K562 (cell line): ENCODE data around the gene MID2. TPM values are rescaled to one million over a fixed set of nuclear protein-coding genes. Genes with fewer than 3 reads are reported as not detected.

Experiments
- ATAC-seq: fragments of 200-7000 bp; cut with Tn5 transposase; 3 replicates; pipeline ENCODE4 v1.9.1; 2020; ENCODE audit warnings: moderate library complexity
- BruUV-seq: library from RNA; stranded (reverse); fragments of 400-500 nt; replicated peaks from 2 replicates; lab custom pipeline; 2021; lab: Mats Ljungman, UMichigan
- CTCF ChIA-PET: fragments of 300-600 bp; formaldehyde crosslinking; extraction: SDS; loops from one replicate; lab custom pipeline; 2021; ENCODE audit warnings: low intra/inter-chr PET ratio; lab: Yijun Ruan, JAX
- POLR2A ChIA-PET: fragments of 300-600, 350-650 bp; sonication (Branson Sonifier 250); formaldehyde crosslinking; extraction: SDS; loops from one replicate; lab custom pipeline; 2021; ENCODE audit warnings: antibody characterized with exemption, inconsistent platforms; lab: Yijun Ruan, JAX
- DNase-seq, 4 experiments: peaks; one replicate each; pipeline versions ENCODE4 v3.0.0 to v3.0.0-alpha.2; 2011 to 2018; ENCODE audit warnings: low spot score in 3 of 4, mixed read lengths in 3 of 4; ENCODE audit errors: extremely low read depth in 1 of 4
- FAIRE-seq: peaks from 2 replicates; lab custom pipeline; 2011; peaks lifted over from hg19 to GRCh38; lab: Jason Lieb, UNC
- H2AFZ ChIP-seq: 2 replicates; pipeline ENCODE4 v1.6.0; 2011; ENCODE audit warnings: low read depth, low read length, control low read depth, inconsistent platforms
- H3K27ac ChIP-seq: fragments of 200-600 bp; 3 replicates; pipeline ENCODE4 v1.8.0; 2011; ENCODE audit warnings: low read depth, mild to moderate bottlenecking, control low read depth, inconsistent platforms, low read length, moderate library complexity, mixed read lengths; ENCODE audit errors: extremely low read depth
- H3K27me3 ChIP-seq, 2 experiments: fragments of 300-600 bp in 1 of 2; 2 replicates in 1 of 2; 3 replicates in 1 of 2; pipeline versions ENCODE4 v1.6.0 to v1.8.0; 2011; ENCODE audit warnings: inconsistent platforms in 2 of 2, low read length in 2 of 2, mild to moderate bottlenecking in 1 of 2, mixed read lengths in 1 of 2, moderate library complexity in 1 of 2; ENCODE audit not compliant: control insufficient read depth in 2 of 2, insufficient read depth in 2 of 2
- H3K36me3 ChIP-seq: fragments of 300-600 bp; 3 replicates; pipeline ENCODE4 v1.8.0; 2011; ENCODE audit warnings: mild to moderate bottlenecking, low read length, inconsistent platforms; ENCODE audit not compliant: control insufficient read depth, insufficient read depth
- H3K4me1 ChIP-seq, 2 experiments: fragments of 200-600 bp in 1 of 2; replicated peaks in 1 of 2; 2 replicates in 1 of 2; 3 replicates in 1 of 2; pipeline versions ENCODE4 v1.5.1 to v1.8.0; 2011; ENCODE audit warnings: inconsistent platforms in 2 of 2, low read length in 2 of 2, mild to moderate bottlenecking in 1 of 2, mixed read lengths in 1 of 2, moderate library complexity in 1 of 2; ENCODE audit not compliant: control insufficient read depth in 2 of 2, insufficient read depth in 2 of 2
- H3K4me2 ChIP-seq: 2 replicates; pipeline ENCODE4 v1.6.1; 2011; ENCODE audit warnings: low read length, control low read depth, inconsistent platforms, mixed read lengths; ENCODE audit not compliant: insufficient read depth
- H3K4me3 ChIP-seq: fragments of 200-600 bp; sonication (generic), shearing (Covaris generic); 2 replicates; pipeline ENCODE4 v1.5.1; 2016; ENCODE audit warnings: control low read depth, inconsistent platforms
- H3K79me2 ChIP-seq: fragments of 200-600 bp; 3 replicates; pipeline ENCODE4 v1.8.0; 2011; ENCODE audit warnings: low read length, inconsistent platforms; ENCODE audit not compliant: control insufficient read depth, insufficient read depth
- H3K9ac ChIP-seq, 2 experiments: 2 replicates each; pipeline versions ENCODE4 v1.6.0 to v1.6.1; 2011; ENCODE audit warnings: low read depth in 2 of 2, low read length in 2 of 2, control low read depth in 1 of 2, inconsistent platforms in 1 of 2, mild to moderate bottlenecking in 1 of 2, mixed read lengths in 1 of 2; ENCODE audit not compliant: insufficient read depth in 1 of 2
- H3K9me1 ChIP-seq: one replicate; pipeline ENCODE4 v1.6.0; 2011; ENCODE audit warnings: inconsistent platforms, mild to moderate bottlenecking, low read length, moderate library complexity; ENCODE audit not compliant: control insufficient read depth, insufficient read depth
- H3K9me3 ChIP-seq: replicated peaks from 2 replicates; pipeline ENCODE4 v1.5.1; 2011; ENCODE audit warnings: low read depth, low read length, inconsistent platforms; ENCODE audit not compliant: control insufficient read depth, insufficient read depth
- H4K20me1 ChIP-seq: replicated peaks from 2 replicates; pipeline ENCODE4 v1.6.1; 2011; ENCODE audit warnings: low read length, inconsistent platforms, mixed read lengths; ENCODE audit not compliant: control insufficient read depth, insufficient read depth
- CEBPB ChIP-seq: fragments of 450-650 bp; IDR thresholded peaks from 2 replicates; pipeline ENCODE4 v1.6.1; 2016; ENCODE audit warnings: missing genetic modification characterization, missing compliant biosample characterization
- MLX ChIP-seq, 2 experiments: fragments of 450-650 bp in 1 of 2; sonication (generic) in 1 of 2; formaldehyde crosslinking; conservative IDR thresholded peaks; 2 replicates each; pipeline versions ENCODE4 v1.4.0 to v1.8.1; 2020 to 2022; ENCODE audit warnings: mild to moderate bottlenecking in 1 of 2, missing genetic modification reagents in 1 of 2
- NONO ChIP-seq, 2 experiments: fragments of 200-400 bp in 1 of 2; fragments of 450-650 bp in 1 of 2; formaldehyde crosslinking in 1 of 2; IDR thresholded peaks; 2 replicates each; pipeline ENCODE4 v1.6.1; 2017; ENCODE audit warnings: low read depth in 2 of 2, mild to moderate bottlenecking in 2 of 2, moderate library complexity in 2 of 2, low read length in 1 of 2
- PHF20 ChIP-seq: fragments of 450-650 bp; IDR thresholded peaks from 2 replicates; pipeline ENCODE4 v1.6.1; 2018; ENCODE audit not compliant: partially characterized antibody
- RAD21 ChIP-seq, 2 experiments: fragments of 250-450 bp in 1 of 2; fragments of 450-650 bp in 1 of 2; sonication (Bioruptor Pico) in 1 of 2; formaldehyde crosslinking in 1 of 2; IDR thresholded peaks in 1 of 2; conservative IDR thresholded peaks in 1 of 2; 2 replicates each; pipeline versions ENCODE4 v1.4.0 to v1.8.0; 2020 to 2022; ENCODE audit warnings: mild to moderate bottlenecking in 2 of 2, moderate library complexity in 1 of 2
- RBM25 ChIP-seq: fragments of 200-400 bp; formaldehyde crosslinking; IDR thresholded peaks from 2 replicates; pipeline ENCODE4 v1.6.1; 2018; ENCODE audit warnings: low read length, low read depth, moderate library complexity; ENCODE audit not compliant: severe bottlenecking
- TCF15 ChIP-seq: fragments of 250-450 bp; sonication (Bioruptor Pico); IDR thresholded peaks from 2 replicates; pipeline ENCODE4 v1.8.0; 2022; ENCODE audit warnings: moderate library complexity, mild to moderate bottlenecking, inconsistent platforms
- WGBS: fragments of 100-300 bp; shearing (Covaris generic); methylation state at CpG from one replicate; pipeline ENCODE4 v1.1.6; 2016; ENCODE audit warnings: low coverage, mixed read lengths; ENCODE audit not compliant: insufficient coverage; ENCODE audit errors: missing lambda C conversion rate; 5-methylcytosine and 5-hydroxymethylcytosine counted together
- in situ Hi-C: fragments of 300-500 bp; cut with MboI; formaldehyde crosslinking; loops from 4 replicates; pipeline ENCODE4 v1.15.0; 2018; ENCODE audit warnings: inconsistent platforms, mixed read lengths
- intact Hi-C: fragments of 100-400 bp; cut with micrococcal nuclease; formaldehyde crosslinking; loops from 2 replicates; pipeline ENCODE4 v1.14.2; 2022
- polyA plus RNA-seq, 8 experiments: library from polyadenylated mRNA; depleted of rRNA in 4 of 8; stranded (reverse) in 5 of 8; unstranded in 3 of 8; fragments of >200 nt; fragmentation: Nextera tagmentation in 2 of 8; fragmentation: Illumina TruSeq in 1 of 8; extraction: Ambion mirVana in 2 of 8; extraction: Trizol in 1 of 8; gene quantifications; 2 replicates each; pipeline versions ENCODE4 v1.2.1 to v1.2.3, GENCODE V29; 2011 to 2014; ENCODE audit warnings: inconsistent platforms in 1 of 8, missing spikeins in 1 of 8
- total RNA-seq, 7 experiments: library from RNA; depleted of rRNA in 6 of 7; stranded (reverse); fragments of >200 nt in 6 of 7; fragmentation: Illumina TruSeq in 2 of 7; extraction: Trizol in 2 of 7; gene quantifications; 2 replicates each; pipeline versions ENCODE4 v1.2.1 to v1.2.3, GENCODE V29; 2011 to 2021; ENCODE audit warnings: low replicate concordance in 1 of 7

MID2 gene
- total and polyA plus RNA-seq, 9 of the 15 experiments (the other 6 are each of a cell fraction or from before 2014, with no cell fraction given), result 0.07 TPM; not detected in 8

GRCh38 chrX:107834275-107835201 is 8.9 kb downstream of the MID2 start:
- in situ Hi-C loops, result no loop called here
- Histone ChIP-seq H3K27ac (no peak overlapping the region), H2AFZ (no peak overlapping the region), H4K20me1 (no peaks in the 10 kb centered on the region), H3K36me3 (no peaks in the 10 kb centered on the region), H3K4me1 (no peaks in the 10 kb centered on the region), H3K27me3 (no peaks in the 10 kb centered on the region), H3K4me2 (no peak overlapping the region)
- CTCF ChIA-PET, result no interaction called here
- BruUV-seq, result no TSS peak
- WGBS, result 0% methylated on average over 3 of the region's 3 CpGs
- TF ChIP-seq NONO (IDR thresholded peaks at IDR 0.05; ENCODE audit: low read depth in 2 of 2, low read length in 1 of 2) (no peak), CEBPB (tag) (0 out of 2 replicates have a peak, but pooled peaks have one; percentile 28)
- TF ChIP-seq, all 486 proteins: peak for 1
- H3K4me3 ChIP-seq, result no peak overlapping the region
- H3K9me3 ChIP-seq, result no peaks in the 10 kb centered on the region
- FAIRE-seq, result no peak
- H3K9me1 ChIP-seq, result no peaks in the 10 kb centered on the region
- no peak overlapping the region for H3K9ac ChIP-seq
- POLR2A ChIA-PET, result no interaction called here
- ATAC-seq, result no peak
- no peak for DNase-seq
- intact Hi-C loops, result no loop called here
- H3K79me2 ChIP-seq, result no peaks in the 10 kb centered on the region

GRCh38 chrX:107836958-107837357 is 11.3 kb downstream of the MID2 start:
- no peaks in the 10 kb centered on the region for H3K9me3 ChIP-seq
- peaks cover 2 to 10% of the 10 kb centered on the region in 2 experiments; a peak in 3 of 5 replicates for H3K27me3 ChIP-seq
- no TSS peak for BruUV-seq
- TF ChIP-seq TCF15 (CRISPR knock-in tag), result no peak
- TF ChIP-seq RAD21 (CRISPR knock-in tag; conservative IDR thresholded peaks at IDR 0.05 in 1 of 2, IDR thresholded peaks at IDR 0.05 in 1 of 2), result no peak
- no peak for TF ChIP-seq RBM25
- no peak for TF ChIP-seq MLX (CRISPR knock-in tag; conservative IDR thresholded peaks at IDR 0.05)
- TF ChIP-seq PHF20, result no peak
- H2AFZ ChIP-seq, result no peak overlapping the region
- FAIRE-seq, result no peak
- ChIA-PET CTCF (no interaction called here), POLR2A (no interaction called here)
- no peak overlapping the region for H3K4me3 ChIP-seq
- H3K4me1 ChIP-seq, result no peaks in the 10 kb centered on the region
- in situ Hi-C loops, result no loop called here
- 5% methylated on average over 2 of the region's 2 CpGs for WGBS
- no peaks in the 10 kb centered on the region for H3K9me1 ChIP-seq
- intact Hi-C loops, result no loop called here
- DNase-seq, result no peak
- no peak overlapping the region for H3K27ac ChIP-seq
- no peaks in the 10 kb centered on the region for H3K79me2 ChIP-seq
- ATAC-seq, result no peak
- H3K9ac ChIP-seq, result no peak overlapping the region
- H4K20me1 ChIP-seq, result no peaks in the 10 kb centered on the region
- H3K36me3 ChIP-seq, result no peaks in the 10 kb centered on the region
- H3K4me2 ChIP-seq, result no peak overlapping the region
